ENCODE measurements around the gene GBA2.
A peak's percentile ranks its signal among the peaks of the same experiment; 100 is the strongest.

Gene GBA2

GRCh38 chr9:35689542-35690293, 59.3 kb downstream of the GBA2 start, which contains the start of gene TPM2:
Gene TPM2, minus strand, starts transcription at chr9:35689925. Its CDS starts 108 bp downstream, at chr9:35689817.
- ChIA-PET CTCF (interaction anchor here (0.8 to 34.3 kb wide), 5 partner anchors 8 to 32 kb away, joined by 3 to 816 read pairs (median 28); partner anchors contain the start of genes ARHGEF39, CCDC107, CREB3 and RMRP), POLR2A (interaction anchor here (0.7 to 15.8 kb wide), 16 partner anchors 9 to 203 kb away, joined by 3 to 325 read pairs (median 6); partner anchors contain the start of genes ARHGEF39, CCDC107, CREB3 and RMRP)
- DNase-seq (ENCODE audit: low read depth, low spot score) = no peak
- no peak for TF ChIP-seq CTCF (IDR thresholded peaks at IDR 0.05; ENCODE audit: insufficient read depth, low read length, missing control alignments)
- peak within 1 kb of the TSS; percentile 97 for H3K4me3 ChIP-seq (ENCODE audit: low read depth, low read length)

GRCh38 chr9:35688558-35689541, 60.2 kb downstream of the GBA2 start:
- ChIA-PET POLR2A (interaction anchor here (0.6 to 15.8 kb wide), 16 partner anchors 8 to 123 kb away, joined by 3 to 325 read pairs (median 4); partner anchors contain the start of genes ARHGEF39, CCDC107, CREB3 and RMRP), CTCF (interaction anchor here (1.2 to 34.3 kb wide), 7 partner anchors 9 to 85 kb away, joined by 4 to 816 read pairs (median 24); partner anchors contain the start of genes CCDC107, CREB3, RMRP and TLN1)
- DNase-seq (ENCODE audit: low read depth, low spot score) = no peak
- peak overlapping the region; percentile 97 for H3K4me3 ChIP-seq (ENCODE audit: low read depth, low read length)
- TF ChIP-seq CTCF (IDR thresholded peaks at IDR 0.05; ENCODE audit: insufficient read depth, low read length, missing control alignments) = no peak

- no peak for TF ChIP-seq CTCF (IDR thresholded peaks at IDR 0.05; ENCODE audit: insufficient read depth, low read length, missing control alignments)
- peak overlapping the region; percentile 97 for H3K4me3 ChIP-seq (ENCODE audit: low read depth, low read length)
- ChIA-PET CTCF (interaction anchor here (1.2 to 34.3 kb wide), 7 partner anchors 9 to 84 kb away, joined by 4 to 816 read pairs (median 24); partner anchors contain the start of genes CCDC107, CREB3, RMRP and TLN1), POLR2A (interaction anchor here (0.6 to 15.8 kb wide), 13 partner anchors 8 to 124 kb away, joined by 3 to 325 read pairs (median 6); partner anchors contain the start of genes ARHGEF39, CA9, CCDC107 and CREB3)
- DNase-seq (ENCODE audit: low read depth, low spot score) = no peak
Measured at GRCh38 chr9:35687972-35688557, 61.0 kb downstream of the GBA2 start.

- no peak for TF ChIP-seq CTCF (IDR thresholded peaks at IDR 0.05; ENCODE audit: insufficient read depth, low read length, missing control alignments)
- CTCF ChIA-PET = interaction anchor here (1.2 to 34.3 kb wide), 6 partner anchors 10 to 84 kb away, joined by 5 to 816 read pairs (median 26); partner anchors contain the start of genes CCDC107, CREB3, RMRP and TLN1
- peak overlapping the region; percentile 97 for H3K4me3 ChIP-seq (ENCODE audit: low read depth, low read length)
- POLR2A ChIA-PET = interaction anchor here (0.7 to 15.8 kb wide), 10 partner anchors 7 to 72 kb away, joined by 3 to 325 read pairs (median 20); partner anchors contain the start of genes ARHGEF39, CA9, CCDC107 and CREB3
- DNase-seq (ENCODE audit: low read depth, low spot score) = no peak
Measured at GRCh38 chr9:35687306-35687705, 61.7 kb downstream of the GBA2 start.

Measured in AG04449 (cell line).